RWPE2 (cell line): ENCODE results near the gene MYL4.

Experiments
- ATAC-seq: fragments of 200-7000 bp; cut with Tn5 transposase; 3 replicates; pipeline ENCODE4 v1.9.1; 2021; ENCODE audit warnings: low read depth
- DNase-seq: peaks from one replicate; pipeline ENCODE4 v3.0.0-alpha.2; 2020; ENCODE audit warnings: low spot score
- H3K27ac ChIP-seq: fragments of 450-650 bp; 2 replicates; pipeline ENCODE4 v1.5.1; 2017; ENCODE audit warnings: mild to moderate bottlenecking; ENCODE audit not compliant: poor library complexity, severe bottlenecking
- H3K27me3 ChIP-seq: fragments of 250-450 bp; sonication (Bioruptor Pico); 2 replicates; pipeline ENCODE4 v1.5.1; 2021; ENCODE audit warnings: mild to moderate bottlenecking, moderate library complexity; ENCODE audit not compliant: insufficient read depth, poor library complexity, severe bottlenecking
- H3K36me3 ChIP-seq: fragments of 250-450 bp; sonication (Bioruptor Pico); 2 replicates; pipeline ENCODE4 v1.5.1; 2020; ENCODE audit warnings: low read depth, mild to moderate bottlenecking, moderate library complexity
- H3K4me1 ChIP-seq: fragments of 250-450 bp; sonication (Bioruptor Pico); 2 replicates; pipeline ENCODE4 v1.5.1; 2021; ENCODE audit warnings: mild to moderate bottlenecking, moderate library complexity; ENCODE audit not compliant: insufficient read depth, poor library complexity, severe bottlenecking
- H3K4me3 ChIP-seq: fragments of 250-450 bp; sonication (Bioruptor Pico); 2 replicates; pipeline ENCODE4 v1.5.1; 2021; ENCODE audit warnings: mild to moderate bottlenecking, moderate library complexity; ENCODE audit not compliant: severe bottlenecking
- H3K9me3 ChIP-seq: fragments of 250-450 bp; sonication (Bioruptor Pico); 2 replicates; pipeline ENCODE4 v1.5.1; 2021; ENCODE audit warnings: mild to moderate bottlenecking, moderate library complexity; ENCODE audit not compliant: severe bottlenecking
- CTCF ChIP-seq: fragments of 450-650 bp; IDR thresholded peaks from one replicate; pipeline ENCODE4 v1.5.1; 2017; ENCODE audit warnings: mild to moderate bottlenecking, moderate library complexity; ENCODE audit not compliant: poor library complexity, severe bottlenecking

The MYL4 gene

DNA sequence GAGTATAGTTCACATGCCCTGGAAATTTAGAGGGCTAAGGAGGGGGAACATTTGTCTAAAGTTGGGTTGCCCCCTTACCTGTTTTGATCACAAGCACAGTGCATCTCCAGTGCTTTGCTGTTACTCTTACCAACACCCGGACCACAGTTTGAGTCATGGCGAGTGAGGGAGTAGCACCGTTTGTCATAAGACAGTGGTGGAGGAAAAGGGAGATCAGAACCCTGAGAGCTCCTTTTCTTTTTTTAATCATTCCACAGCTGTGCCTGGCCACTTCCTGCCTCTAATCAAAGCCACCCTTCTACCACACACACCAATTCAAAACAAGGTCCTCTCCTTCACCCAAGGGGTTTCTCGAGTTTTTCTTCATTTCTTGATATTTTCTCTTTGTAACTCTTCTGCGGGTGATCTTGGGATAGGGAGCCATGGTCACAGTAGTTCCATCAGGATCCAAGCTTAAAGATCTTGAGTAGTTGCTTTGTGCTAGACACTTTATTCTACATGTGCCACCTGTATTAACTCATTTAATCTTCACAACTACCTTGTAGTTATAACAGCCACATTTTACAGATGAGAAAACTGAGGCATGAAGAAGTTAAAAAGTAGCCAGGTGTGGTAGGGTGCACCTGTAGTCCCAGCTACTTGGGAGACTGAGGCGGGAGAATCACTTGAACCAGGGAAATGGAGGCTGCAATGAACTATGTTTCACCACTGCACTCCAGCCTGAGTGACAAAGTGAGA lies 5.0 kb upstream of the MYL4 start:
- DNase-seq (no peak), ATAC-seq (no peak)
- H3K4me1 ChIP-seq, result no peaks in the 10 kb centered on the region
- H3K27me3 ChIP-seq, result no peaks in the 10 kb centered on the region
- TF ChIP-seq CTCF, result no peak
- H3K36me3 ChIP-seq, result no peaks in the 10 kb centered on the region
- H3K4me3 ChIP-seq, result no peak overlapping the region
- no peaks in the 10 kb centered on the region for H3K9me3 ChIP-seq
- no peak overlapping the region for H3K27ac ChIP-seq

DNA sequence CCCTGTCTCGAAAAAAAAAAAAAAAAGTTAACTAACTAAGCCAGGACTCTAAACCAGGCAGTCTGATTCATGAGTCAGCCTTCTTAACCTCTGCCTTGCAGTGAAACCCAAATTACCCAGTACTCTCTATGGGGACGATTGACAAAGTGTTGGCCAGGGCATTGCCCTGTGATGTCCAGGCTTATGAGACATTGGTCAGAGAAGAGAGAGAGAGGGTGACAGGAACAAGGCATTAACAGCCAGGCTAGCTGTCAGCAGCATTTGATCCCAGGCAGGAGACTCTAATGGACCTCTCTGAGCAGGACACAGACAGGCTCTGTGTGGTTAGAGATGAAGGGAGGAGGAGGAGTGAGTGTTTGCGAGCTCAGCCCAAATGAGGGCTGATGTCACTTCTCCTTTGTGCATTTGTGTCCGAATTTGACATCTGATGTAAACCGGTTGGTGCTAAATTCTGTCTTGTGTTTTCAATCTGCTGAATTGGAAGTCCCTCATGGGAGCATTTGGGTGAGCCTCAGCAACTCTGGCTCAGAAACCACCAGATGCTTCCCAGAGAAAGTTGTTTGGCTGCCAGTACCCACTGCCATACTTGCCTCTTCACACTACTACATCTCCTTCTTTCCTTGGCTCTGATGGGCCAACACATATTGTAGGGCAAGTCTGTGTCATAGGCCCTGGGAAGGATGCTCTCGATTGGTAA lies 4.3 kb upstream of the MYL4 start:
- Histone ChIP-seq H3K27ac (no peak overlapping the region), H3K9me3 (no peaks in the 10 kb centered on the region), H3K27me3 (no peaks in the 10 kb centered on the region), H3K36me3 (no peaks in the 10 kb centered on the region), H3K4me1 (no peaks in the 10 kb centered on the region), H3K4me3 (no peak overlapping the region)
- no peak for TF ChIP-seq CTCF
- DNase-seq (no peak), ATAC-seq (no peak)

DNA sequence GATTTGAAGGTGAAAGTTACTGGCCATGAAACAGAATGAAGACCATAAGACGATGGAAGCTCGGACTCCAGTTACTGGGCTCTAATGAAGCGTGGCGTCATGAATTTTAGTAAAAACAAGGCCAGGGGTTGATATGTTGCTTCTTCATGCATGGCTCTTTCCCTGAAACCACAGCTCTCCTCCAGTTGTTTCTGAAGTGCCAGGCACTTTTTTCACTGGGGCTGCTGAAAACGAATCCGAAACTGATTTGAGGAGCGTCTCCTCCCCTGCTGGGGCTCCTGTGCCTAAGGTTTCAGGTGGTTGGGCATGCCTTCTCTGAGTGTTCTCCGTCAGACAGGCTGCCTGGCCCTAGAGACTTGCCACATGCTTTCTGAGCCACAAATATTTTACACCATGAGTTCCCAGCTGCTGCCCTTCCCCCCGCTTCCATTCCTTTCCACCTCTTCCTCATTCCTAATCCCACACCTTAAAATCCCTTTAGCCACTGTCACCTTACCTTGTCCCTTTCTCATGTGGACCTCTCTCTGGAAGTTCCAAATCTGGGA lies 3.7 kb upstream of the MYL4 start:
- ATAC-seq (peak; percentile 73), DNase-seq (no peak)
- TF ChIP-seq CTCF, result no peak
- Histone ChIP-seq H3K4me3 (no peak overlapping the region), H3K9me3 (no peaks in the 10 kb centered on the region), H3K27ac (no peak overlapping the region), H3K4me1 (no peaks in the 10 kb centered on the region), H3K27me3 (no peaks in the 10 kb centered on the region), H3K36me3 (no peaks in the 10 kb centered on the region)

- Histone ChIP-seq H3K36me3 (no peaks in the 10 kb centered on the region), H3K9me3 (no peaks in the 10 kb centered on the region), H3K4me1 (no peaks in the 10 kb centered on the region), H3K4me3 (no peak overlapping the region), H3K27ac (no peak overlapping the region), H3K27me3 (no peaks in the 10 kb centered on the region)
- ATAC-seq, result no peak
- no peak for TF ChIP-seq CTCF
- DNase-seq, result no peak
Observed at GRCh38 chr17:47207143-47208067, 1.7 kb upstream of the MYL4 start.
